Stromal cell of bone marrow (primary cell): ENCODE measurements around the gene CCND1.

Experiments used
- DNase-seq: peaks from one replicate; pipeline ENCODE4 v3.0.0-alpha.2; 2012; ENCODE audit warnings: low read depth

CCND1 gene

GRCh38 chr11:69640995-69641581 lies at the start of gene CCND1:
Gene CCND1 (plus strand): TSS chr11:69641156. CDS start chr11:69641314, 158 bp downstream.
- peak; percentile 88 for DNase-seq

- DNase-seq, result no peak
These were observed 47.8 kb upstream of the CCND1 start for GRCh38 chr11:69592986-69593650.

DNA sequence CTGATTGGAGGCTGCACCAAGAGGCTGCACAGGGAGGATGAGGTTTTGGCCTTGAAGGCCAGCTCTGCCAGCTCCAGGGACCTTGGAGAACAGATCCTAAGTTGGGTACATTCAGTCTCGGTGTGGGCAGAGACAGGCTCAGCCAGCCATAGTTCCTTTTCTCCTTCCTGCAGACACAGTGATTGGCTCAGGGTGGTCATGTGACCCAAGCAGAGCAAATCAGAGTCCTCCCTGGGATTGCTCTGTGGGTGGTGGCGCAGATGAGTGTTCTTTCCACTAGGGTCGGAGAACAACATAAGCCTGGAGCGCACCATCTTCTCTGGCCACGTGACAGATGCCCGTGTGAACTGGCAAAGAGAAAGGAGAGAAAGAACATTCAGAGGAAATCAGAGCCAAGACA lies 47.1 kb upstream of the CCND1 start:
- no peak for DNase-seq

- no peak for DNase-seq
These were observed 46.5 kb upstream of the CCND1 start for GRCh38 chr11:69594481-69594880.

DNA sequence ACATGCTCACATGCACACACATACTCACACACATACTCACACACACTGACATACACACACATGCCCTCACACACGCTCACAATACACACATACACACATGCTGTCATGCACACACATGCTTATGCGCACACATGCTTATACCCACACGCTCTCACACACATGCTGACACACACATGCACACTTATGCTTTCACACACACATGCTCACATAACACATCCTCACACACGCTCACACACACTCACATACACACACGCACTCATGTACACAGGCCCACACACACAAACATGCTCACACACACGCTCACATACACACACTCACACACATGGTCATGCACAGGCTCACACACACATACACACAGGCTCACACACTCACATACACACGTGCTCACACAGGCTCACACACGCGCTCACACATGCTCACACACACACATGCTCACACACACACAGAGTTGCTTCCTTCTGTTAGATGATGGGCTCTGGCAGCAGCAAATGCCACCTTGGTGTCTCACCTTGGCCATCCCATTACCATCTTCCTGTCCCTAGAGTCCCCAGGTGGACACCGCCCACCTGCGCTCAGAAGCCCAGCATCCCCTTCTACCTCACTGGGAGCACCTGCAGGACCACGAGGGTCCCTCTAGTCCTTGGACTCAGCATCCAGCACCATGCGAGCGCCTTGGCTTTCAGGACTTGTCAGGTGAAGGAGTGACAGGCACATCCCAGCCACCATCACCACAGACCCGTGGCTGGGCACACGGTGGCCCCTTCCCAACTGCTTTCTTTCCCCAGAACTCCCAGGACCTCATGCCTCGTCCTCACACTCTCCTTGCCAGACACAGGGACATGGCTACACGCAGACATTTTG lies 44.9 kb upstream of the CCND1 start:
- no peak for DNase-seq

DNA sequence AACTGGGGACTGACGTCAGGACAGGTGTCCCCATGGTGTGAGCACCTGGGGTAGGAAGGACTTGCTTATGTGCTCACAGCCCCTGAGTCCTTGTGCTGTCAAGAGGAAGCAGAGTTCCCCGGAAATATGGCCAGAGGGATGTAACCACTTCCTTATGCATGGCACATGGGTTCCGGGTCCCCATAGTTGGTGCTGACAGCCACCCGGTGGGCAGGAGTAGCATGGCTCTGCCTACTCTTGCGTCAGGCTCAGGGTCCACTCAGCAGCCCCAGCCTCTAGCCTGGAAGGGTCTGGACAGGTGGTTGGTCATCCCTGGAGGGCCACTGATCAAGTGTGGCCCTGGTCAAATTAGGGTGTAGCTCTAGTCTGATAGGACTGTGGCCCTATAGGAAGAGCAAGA lies 42.8 kb upstream of the CCND1 start:
- DNase-seq, result no peak

DNA sequence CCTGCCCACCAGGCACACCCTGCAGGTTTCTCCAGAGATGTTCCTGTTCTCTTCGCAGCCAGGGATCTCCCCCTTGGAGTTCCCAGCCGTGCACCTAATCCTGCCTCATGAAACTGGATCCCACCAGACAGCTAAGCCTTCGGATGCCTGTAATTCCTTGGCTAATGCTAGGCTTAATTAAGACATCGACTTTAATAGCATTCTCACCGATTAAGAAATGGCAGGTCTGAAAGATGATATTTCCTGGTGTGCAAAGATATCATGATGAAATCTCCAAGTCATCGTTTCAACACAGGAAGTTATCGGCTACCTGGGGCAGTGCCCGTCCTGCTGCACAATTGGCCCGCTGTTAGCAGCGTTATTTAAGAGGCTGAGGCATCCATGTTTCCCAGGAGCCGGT lies 41.5 kb upstream of the CCND1 start:
- no peak for DNase-seq

DNA sequence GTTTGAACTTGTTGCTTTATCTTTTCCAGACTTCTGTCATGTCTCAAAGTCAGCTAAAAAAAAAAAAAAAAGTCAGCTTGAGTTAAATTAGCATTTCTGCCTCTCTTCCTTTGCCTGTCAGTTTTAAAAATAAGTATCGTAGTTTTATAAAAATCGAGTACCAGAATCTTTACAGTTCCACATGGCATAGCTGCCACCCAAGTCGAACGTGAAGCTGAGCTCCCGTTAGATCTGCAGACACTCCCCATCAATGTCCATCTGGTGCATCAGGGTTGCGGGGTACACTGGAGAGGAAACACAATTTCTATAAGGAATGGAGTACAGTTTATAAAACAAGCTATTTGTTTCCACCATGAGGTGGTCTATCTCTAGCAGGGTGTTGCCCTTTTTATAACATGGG lies 41.0 kb upstream of the CCND1 start:
- no peak for DNase-seq

- no peak for DNase-seq
These were observed 39.7 kb upstream of the CCND1 start for GRCh38 chr11:69601011-69601975.

DNA sequence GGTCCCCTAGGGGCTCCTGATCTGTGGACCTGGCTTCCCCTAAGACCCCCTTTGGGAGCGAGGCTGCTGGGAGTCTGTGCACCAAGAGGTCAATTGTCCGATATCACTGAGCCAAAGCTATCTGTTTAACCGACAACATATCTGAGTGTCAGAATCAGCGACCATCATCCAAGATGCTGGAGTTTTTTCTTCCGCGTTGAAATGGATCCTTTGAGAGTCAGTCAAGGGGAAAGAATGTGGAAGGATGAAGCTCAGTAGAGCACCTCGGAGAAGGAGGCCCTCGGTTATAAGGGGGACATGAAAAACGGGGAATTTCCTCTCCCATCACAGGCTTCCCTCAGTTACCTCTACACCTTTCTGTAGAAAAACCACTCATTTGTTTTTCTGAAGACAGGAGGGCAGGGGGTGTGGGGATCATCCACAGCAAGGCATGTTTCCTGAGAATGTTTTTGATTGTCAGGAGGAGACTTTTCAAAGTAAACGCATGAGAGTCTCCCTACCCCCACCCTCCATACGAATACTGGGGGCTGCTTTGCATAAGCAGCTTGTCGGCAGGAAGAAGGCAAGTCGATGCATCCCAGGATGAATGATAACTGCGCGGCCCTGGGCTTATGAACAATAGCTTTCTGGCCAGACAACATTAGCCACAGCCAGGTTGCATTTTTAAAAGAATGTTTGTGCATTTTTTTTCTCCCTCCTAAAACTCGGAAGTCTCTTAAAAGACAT lies 37.7 kb upstream of the CCND1 start:
- DNase-seq, result no peak

DNA sequence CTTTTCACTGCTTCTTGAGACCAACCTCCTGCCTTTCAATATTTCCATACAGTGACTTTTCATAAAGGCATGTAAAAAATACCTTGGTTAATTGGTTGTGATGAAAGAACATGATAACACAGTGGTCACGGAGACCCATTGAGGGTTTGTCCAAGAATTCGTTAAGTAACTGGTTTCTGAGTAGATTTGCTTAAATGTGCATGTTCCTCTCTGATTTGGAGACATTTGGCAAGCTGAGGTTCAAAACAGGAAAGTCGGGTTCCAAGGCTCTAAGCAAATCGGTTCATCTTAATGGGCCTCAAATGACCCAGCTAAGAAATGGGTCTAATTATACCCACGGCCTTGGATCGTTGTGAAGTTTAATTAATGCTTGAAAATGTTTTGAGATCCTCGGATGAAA lies 36.9 kb upstream of the CCND1 start:
- DNase-seq, result no peak

GRCh38 chr11:69605737-69606526 lies 35.0 kb upstream of the CCND1 start:
- no peak for DNase-seq

DNA sequence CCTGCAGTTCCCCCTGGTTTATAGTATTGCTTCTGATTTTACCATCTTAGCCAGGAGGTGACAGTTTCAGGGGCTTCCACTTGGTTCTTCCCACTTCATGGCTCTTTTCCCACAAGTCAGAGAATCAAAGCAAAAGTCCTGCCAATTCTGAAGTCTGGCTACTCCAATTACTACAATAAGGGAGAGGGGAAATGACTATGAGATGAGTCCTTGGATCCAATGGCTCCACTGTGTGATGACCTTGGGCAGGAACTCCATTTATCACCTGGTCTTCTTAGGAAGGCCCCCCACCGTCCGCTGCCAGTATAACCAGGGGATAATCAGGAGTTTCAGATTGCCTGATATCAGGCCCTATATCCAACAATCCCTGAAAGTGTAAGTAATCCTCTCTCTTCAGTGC lies 31.6 kb upstream of the CCND1 start:
- no peak for DNase-seq

- DNase-seq, result no peak
These were observed 29.1 kb upstream of the CCND1 start for GRCh38 chr11:69611548-69612526.

- DNase-seq, result no peak
These were observed 27.4 kb upstream of the CCND1 start for GRCh38 chr11:69613594-69613993.

DNA sequence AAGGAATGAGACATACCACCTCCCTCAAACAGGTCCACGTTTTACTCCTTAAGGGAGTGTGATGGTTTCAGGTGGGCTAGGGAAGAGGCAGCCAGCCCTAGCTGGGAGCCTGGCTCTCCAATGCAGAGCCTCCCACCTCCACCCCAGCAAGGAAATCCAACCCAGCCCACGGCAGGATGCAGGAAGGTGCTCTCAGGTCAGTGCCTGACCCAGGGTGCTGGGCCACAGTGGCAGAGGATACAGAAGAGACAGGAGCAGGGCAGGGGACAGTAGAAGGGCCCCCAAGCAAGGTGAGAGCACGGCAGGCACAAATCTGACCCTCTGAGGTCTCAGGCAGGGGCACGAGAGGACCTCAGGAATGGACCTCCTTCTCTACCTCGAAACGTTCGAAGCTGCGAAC lies 26.9 kb upstream of the CCND1 start:
- DNase-seq, result no peak

DNA sequence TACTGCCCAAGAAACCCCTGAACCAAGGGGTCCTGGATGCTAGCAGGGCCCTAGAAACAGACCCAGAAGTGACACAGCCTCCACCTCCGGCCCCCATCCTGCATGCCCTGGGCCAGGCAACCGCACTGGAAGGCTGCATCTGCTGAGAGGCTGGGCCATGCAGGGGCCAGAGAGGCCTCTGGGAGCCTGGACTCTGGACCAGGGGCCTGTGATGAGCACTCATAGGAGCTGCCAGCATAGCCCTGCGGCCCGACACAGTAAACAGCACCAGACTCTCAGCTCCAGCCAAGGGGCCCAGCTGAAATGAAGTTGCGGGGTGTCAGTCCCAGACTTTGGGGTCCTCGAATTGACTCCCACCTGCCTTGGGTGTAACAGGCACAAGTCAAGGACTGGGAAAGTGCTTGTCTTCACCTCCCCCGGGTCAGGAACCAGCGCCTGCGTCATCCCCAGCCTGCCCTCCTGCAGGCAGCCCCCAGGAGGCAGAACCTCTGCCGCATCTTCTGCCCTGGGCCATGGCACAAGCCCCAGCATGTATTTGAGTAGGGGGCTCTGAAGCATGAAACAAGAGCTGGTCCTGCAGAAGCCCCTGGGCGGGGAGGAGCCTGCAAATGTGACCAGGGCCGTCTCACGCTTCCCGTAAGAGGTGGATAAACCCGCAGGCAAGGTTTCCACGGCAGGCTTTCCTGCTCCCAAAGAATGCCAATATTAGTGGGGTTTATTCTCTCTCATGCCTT lies 25.2 kb upstream of the CCND1 start:
- DNase-seq, result no peak

DNA sequence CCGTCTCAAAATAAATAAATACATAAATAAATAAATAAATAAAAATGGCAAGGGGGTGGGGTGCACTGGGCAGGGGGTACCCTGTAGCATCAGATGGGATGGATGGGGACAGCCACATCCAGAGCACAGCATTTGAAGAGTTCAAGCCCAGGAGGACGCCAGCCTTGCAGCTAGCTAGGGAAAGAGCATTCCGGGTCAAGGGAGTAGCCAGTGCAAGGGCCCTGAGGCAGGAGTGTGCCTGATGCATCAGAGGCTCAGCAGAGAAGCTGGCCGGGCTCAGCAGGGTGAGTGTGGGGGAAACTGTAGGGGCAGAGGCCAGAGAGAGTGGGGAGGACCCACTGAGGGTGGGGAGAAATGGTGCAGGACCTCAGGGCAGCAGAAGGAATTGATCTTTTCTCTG lies 23.7 kb upstream of the CCND1 start:
- DNase-seq, result no peak

DNA sequence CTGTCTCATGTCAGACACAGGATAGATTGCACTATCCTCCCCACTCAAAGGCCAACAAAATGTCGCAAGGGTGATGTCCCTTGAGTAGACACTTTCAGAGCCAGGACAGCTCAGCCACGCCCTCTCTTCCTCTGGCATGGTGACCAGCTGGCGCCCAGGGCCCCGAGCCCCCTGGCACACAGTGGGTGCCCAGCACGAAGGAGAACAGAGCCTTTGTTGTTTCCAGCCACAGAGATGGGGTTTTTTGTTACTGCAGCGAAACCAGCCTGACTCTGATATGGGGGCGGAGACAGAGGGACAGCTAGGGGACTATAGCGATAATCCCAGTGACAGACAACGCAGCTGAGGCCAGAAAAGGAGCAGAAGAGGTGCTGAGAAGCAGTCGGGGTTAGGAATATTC lies 23.3 kb upstream of the CCND1 start:
- no peak for DNase-seq
